GM12875 (cell line): ENCODE results near the gene TARBP1.
"Not testable (repeated sequence)": the region's sequence is repeated elsewhere in the genome, so short reads cannot be mapped to it uniquely, and the experiment has no call there.

ENCODE experiments used
- H3K4me3 ChIP-seq: one replicate; pipeline ENCODE4 v1.5.1; 2011; ENCODE audit warnings: low read depth, low read length, control low read depth
- TF ChIP-seq, protein P1 (sequence below): IDR thresholded peaks from 2 replicates; pipeline ENCODE4 v1.5.1; 2011; ENCODE audit warnings: low read depth, mild to moderate bottlenecking, control low read depth, inconsistent platforms, low read length, moderate library complexity, borderline replicate concordance; ENCODE audit not compliant: insufficient read depth

TARBP1 gene

DNA sequence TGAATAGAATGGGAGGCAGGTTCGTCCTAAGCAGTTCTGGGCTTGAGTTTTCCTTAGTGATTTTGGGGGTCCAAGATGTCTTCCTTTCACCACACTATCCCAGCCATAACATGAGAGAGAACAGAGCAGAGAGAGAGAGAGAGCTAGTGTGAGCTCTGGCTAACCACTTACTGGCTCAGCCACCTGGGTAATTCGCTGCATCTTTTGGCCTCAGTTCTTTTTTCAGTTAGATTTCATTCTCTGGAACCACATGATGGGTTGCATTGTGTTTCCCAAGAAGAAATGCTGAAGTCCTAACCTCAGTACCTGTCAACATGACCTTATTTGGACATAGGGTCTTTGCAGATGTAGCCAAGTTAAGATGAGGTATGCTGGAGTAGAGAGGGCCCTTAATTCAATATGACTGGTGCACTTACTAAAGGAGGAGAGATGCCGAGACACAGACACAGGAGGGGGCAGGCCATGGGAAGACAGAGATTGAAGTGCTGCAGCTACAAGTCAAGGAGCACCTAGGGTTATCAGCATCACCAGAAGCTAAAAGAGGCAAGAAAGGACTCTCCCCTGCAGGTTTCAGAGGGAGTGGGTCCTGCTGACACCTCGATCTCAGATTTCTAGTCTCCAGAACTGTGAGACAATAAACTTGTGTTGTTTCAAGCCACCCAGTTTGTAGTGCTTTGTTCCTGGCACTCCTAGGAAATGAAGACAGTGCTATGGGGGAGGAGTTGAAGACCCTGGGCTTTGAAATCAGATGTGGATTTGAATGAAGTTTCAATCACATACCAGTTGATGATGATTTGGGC, 26.2 kb upstream of the TARBP1 start:
- H3K4me3 ChIP-seq: no peak overlapping the region
- TF ChIP-seq, protein P1, sequence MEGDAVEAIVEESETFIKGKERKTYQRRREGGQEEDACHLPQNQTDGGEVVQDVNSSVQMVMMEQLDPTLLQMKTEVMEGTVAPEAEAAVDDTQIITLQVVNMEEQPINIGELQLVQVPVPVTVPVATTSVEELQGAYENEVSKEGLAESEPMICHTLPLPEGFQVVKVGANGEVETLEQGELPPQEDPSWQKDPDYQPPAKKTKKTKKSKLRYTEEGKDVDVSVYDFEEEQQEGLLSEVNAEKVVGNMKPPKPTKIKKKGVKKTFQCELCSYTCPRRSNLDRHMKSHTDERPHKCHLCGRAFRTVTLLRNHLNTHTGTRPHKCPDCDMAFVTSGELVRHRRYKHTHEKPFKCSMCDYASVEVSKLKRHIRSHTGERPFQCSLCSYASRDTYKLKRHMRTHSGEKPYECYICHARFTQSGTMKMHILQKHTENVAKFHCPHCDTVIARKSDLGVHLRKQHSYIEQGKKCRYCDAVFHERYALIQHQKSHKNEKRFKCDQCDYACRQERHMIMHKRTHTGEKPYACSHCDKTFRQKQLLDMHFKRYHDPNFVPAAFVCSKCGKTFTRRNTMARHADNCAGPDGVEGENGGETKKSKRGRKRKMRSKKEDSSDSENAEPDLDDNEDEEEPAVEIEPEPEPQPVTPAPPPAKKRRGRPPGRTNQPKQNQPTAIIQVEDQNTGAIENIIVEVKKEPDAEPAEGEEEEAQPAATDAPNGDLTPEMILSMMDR: no peak

DNA sequence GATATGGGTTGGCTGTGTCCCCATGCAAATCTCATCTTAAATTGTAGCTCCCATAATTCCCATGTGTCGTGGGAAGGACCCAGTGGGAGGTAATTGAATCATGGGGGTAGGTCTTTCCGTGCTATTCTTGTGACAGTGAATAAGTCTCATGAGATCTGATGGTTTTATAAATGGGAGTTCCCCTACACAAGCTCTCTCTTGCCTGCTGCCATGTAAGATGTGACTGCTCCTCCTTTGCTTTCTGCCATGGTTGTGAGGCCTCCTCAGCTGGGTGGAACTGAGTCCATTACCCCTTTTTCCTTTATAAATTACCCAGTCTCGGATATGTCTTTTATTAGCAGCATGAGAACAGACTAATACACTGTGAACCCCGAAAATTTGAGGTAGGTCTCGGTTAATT, 25.3 kb upstream of the TARBP1 start:
- not testable (repeated sequence) for H3K4me3 ChIP-seq

DNA sequence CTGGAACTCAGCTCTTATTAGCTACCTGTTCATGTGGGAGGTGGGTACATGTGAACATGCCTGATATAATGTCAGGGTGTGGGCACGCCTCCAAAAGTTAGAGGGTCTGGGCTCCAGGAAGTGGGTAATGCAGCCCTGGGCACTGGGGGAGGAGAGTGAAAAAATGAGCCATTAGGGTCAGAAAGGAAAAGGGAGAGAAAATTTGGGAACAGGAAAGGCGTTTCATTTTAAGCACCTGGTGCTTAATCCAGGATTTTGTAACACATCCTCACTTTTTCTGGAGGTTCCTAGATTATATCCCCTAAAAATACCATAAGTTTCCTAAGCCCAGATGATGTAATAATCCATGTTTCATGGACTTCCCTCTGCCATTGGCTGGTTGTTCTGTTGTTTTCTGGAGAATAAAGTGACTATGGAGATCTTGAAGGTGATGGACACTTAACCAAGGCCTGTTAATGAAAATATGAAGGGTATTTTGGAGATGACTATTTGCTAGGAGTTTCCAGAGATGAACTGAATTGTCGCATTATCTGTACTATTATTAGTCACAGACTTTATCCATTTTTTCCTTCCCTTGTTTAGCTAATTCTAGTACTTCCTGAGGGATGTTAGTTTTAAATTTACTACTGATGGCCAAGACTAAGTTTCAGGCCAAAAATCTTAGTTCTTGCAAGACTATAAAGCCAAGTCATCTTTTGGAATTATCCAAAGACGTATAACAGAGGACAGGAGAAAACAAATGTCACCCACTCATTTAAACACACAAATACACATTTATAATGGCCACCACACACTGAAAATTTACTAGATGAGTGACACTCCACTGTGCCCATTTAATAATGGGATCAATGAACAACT, 24.4 kb upstream of the TARBP1 start:
- no peak overlapping the region for H3K4me3 ChIP-seq

DNA sequence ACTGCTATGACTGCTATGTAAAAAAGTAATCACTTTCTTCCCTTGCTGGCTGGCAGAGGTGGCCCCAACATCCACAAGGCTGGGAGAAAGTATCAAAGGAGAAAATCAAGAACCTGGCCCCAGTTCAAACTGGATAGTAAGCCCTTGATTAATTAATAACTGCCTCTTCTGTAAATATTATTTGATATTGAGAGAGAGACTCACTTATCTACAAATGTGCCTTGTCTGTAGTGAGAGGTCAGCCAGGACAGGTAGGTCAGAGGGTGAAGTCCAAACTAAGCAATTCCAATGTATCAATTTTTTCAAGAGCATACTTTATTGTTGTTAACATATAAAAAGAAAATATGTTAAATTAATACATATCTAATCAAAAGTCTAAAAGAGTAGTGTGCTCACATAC, 23.8 kb upstream of the TARBP1 start:
- no peak overlapping the region for H3K4me3 ChIP-seq
- TF ChIP-seq, protein P1: no peak

More for the DNA sequence above, 24.4 kb upstream of the TARBP1 start:
- TF ChIP-seq, protein P1: no peak

DNA sequence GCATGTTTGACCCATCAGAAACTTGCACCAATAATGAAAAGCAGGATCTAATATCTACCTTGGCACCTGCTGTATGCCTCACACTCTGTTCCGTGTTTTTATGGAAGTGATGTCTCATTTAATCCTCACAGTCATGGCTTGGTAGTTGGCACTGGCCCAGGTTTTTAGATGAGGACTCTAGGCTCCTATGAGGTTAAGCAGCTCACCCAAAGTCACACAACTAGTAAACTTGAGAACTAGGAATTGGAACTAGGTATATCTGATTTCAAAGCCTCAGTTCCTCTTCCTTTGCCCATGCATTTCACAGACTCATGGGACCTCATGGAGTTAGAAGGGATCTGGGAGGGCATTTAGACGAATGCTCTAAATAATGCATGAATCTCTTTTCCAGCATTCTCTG, 21.3 kb upstream of the TARBP1 start:
- TF ChIP-seq, protein P1: no peak
- no peak overlapping the region for H3K4me3 ChIP-seq

DNA sequence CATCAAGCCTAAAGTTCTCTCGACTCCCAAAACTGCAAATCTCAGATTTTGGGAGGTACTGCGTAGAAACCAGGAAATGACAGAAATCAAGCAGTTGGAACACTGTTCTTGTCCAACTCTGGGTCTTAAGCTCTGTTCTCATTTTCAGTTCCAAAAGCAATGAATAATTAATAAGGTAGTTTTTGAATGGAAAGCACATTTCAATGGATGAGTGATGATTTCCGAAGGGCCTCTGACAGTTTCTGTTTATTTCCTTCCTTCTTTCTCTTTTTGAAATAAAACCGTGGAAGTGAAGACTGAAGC, 20.9 kb upstream of the TARBP1 start:
- TF ChIP-seq, protein P1: no peak
- H3K4me3 ChIP-seq: no peak overlapping the region

DNA sequence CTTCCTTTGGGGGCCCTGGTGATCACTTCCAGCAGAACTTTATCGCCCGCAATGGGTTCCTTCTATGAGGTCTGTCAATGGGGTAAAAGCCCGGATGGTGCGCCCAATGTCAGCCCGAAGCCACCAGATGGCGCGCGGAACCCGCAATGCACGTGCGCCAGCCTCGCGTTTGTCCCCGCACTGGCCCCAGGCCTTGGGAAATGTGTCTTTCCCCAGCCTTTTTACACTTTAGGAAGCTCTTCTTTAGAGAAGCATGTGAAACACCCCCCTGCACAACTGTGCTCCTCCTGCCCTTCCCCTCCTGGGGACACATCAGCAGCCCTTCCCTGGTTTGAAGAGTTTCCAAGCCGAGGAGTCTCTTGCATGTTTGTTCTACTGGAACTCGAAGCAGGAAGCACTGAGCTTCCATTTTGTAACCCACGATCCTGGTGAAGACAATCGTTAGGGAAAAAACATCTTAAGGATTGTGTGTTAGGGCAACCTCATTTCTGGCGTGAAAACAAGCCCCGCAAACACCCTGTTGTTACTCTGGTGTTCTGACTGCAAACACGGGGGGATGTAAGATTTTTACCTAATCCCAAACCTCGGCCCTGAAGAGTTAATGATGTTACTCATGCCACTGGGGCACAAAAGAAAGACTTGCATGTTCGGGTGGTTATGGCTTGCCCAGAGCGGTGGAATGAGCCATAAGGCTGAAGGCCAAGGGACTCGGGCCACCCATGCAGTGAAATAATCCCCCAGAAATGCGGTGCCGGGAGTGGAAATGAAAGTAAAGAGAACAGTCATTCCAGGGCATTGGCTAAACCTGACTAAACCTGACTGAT, 20.4 kb upstream of the TARBP1 start:
- H3K4me3 ChIP-seq: no peak overlapping the region
- TF ChIP-seq, protein P1: peak; percentile 89
